H1 (cell line): Measurements from ENCODE around the gene SYNPR.

ENCODE experiments used
- EP300 ChIP-seq, 2 experiments: IDR thresholded peaks; 1 replicate in 1 of 2; 2 replicates in 1 of 2; pipeline ENCODE4 v1.6.1; 2011 to 2012; ENCODE audit warnings: low read depth in 2 of 2, low read length in 2 of 2, mild to moderate bottlenecking in 2 of 2, borderline replicate concordance in 1 of 2, inconsistent platforms in 1 of 2, moderate library complexity in 1 of 2
- EZH2 ChIP-seq: fragments of 200-600 bp; sonication (generic); IDR thresholded peaks from 2 replicates; pipeline ENCODE4 v1.7.1; 2012; ENCODE audit warnings: low read depth, mild to moderate bottlenecking, moderate library complexity, low read length, inconsistent platforms; ENCODE audit not compliant: severe bottlenecking
- HDAC2 ChIP-seq, 2 experiments: fragments of 300-600 bp in 1 of 2; sonication (generic) in 1 of 2; IDR thresholded peaks; 2 replicates each; pipeline ENCODE4 v1.6.1; 2011 to 2012; ENCODE audit warnings: low read depth in 2 of 2, low read length in 2 of 2, mild to moderate bottlenecking in 2 of 2, moderate library complexity in 2 of 2, borderline replicate concordance in 1 of 2, inconsistent platforms in 1 of 2
- POLR2A ChIP-seq, 2 experiments: IDR thresholded peaks; 1 replicate in 1 of 2; 2 replicates in 1 of 2; pipeline ENCODE4 v1.6.1; 2011; ENCODE audit warnings: low read depth in 2 of 2, low read length in 2 of 2, mild to moderate bottlenecking in 2 of 2; ENCODE audit errors: control extremely low read depth in 1 of 2
- RFX5 ChIP-seq: IDR thresholded peaks from 2 replicates; pipeline ENCODE4 v1.6.1; 2011; ENCODE audit warnings: low read depth, low read length, improper control_type of control experiment, borderline replicate concordance
- SUZ12 ChIP-seq: fragments of 200-600 bp; sonication (generic); IDR thresholded peaks from 2 replicates; pipeline ENCODE4 v1.6.1; 2012; ENCODE audit warnings: mild to moderate bottlenecking, inconsistent platforms, low read length, moderate library complexity, mixed read lengths
- TCF12 ChIP-seq: IDR thresholded peaks from 2 replicates; pipeline ENCODE4 v1.6.1; 2011; ENCODE audit warnings: low read depth, mild to moderate bottlenecking, low read length
- YY1 ChIP-seq: IDR thresholded peaks from 2 replicates; pipeline ENCODE4 v1.6.1; 2011; ENCODE audit warnings: low read depth, mild to moderate bottlenecking, low read length
- ZNF274 ChIP-seq: IDR thresholded peaks from 2 replicates; pipeline ENCODE4 v1.7.0; 2012; ENCODE audit warnings: low read length, borderline replicate concordance; ENCODE audit errors: extremely low read depth
- TF ChIP-seq, protein P1 (sequence below), 3 experiments: IDR thresholded peaks; 1 replicate in 2 of 3; 2 replicates in 1 of 3; pipeline versions ENCODE4 v1.5.1 to v1.6.1; 2011; ENCODE audit warnings: low read length in 3 of 3, mild to moderate bottlenecking in 3 of 3, inconsistent platforms in 2 of 3, low read depth in 1 of 3, moderate library complexity in 1 of 3; ENCODE audit not compliant: insufficient read depth in 1 of 3; ENCODE audit errors: control extremely low read depth in 1 of 3
- TF ChIP-seq, protein P2 (sequence below): IDR thresholded peaks from 2 replicates; pipeline ENCODE4 v1.6.1; 2012; ENCODE audit warnings: inconsistent platforms
- TF ChIP-seq, protein P3 (sequence below): IDR thresholded peaks from 2 replicates; pipeline ENCODE4 v1.6.1; 2011; ENCODE audit warnings: low read depth, mild to moderate bottlenecking, low read length; ENCODE audit not compliant: insufficient read depth

DNA sequence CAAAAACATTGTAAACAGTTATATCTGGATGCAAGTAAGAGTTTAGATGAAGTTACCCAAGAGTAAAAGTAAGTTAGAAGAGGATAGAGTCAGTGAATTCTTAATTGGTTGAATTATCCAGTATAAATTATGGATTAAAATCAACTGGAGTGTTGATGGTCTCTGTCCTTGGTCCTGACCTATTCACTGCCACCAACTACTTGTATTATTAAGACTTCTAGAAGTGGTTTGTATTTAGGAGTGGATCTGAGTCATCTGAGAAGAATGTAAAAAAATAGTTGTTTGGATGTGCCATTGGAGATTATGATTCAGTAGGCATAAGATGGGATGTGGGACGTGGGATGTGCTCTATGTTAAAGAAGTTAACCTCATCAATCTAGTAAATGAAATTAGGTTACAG, 86.4 kb downstream of the SYNPR start:
- TF ChIP-seq, protein P1, sequence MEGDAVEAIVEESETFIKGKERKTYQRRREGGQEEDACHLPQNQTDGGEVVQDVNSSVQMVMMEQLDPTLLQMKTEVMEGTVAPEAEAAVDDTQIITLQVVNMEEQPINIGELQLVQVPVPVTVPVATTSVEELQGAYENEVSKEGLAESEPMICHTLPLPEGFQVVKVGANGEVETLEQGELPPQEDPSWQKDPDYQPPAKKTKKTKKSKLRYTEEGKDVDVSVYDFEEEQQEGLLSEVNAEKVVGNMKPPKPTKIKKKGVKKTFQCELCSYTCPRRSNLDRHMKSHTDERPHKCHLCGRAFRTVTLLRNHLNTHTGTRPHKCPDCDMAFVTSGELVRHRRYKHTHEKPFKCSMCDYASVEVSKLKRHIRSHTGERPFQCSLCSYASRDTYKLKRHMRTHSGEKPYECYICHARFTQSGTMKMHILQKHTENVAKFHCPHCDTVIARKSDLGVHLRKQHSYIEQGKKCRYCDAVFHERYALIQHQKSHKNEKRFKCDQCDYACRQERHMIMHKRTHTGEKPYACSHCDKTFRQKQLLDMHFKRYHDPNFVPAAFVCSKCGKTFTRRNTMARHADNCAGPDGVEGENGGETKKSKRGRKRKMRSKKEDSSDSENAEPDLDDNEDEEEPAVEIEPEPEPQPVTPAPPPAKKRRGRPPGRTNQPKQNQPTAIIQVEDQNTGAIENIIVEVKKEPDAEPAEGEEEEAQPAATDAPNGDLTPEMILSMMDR (IDR thresholded peaks at IDR 0.05; ENCODE audit: control extremely low read depth in 1 of 3, insufficient read depth in 1 of 3, low read depth in 1 of 3, low read length in 3 of 3): no peak
- TF ChIP-seq POLR2A (IDR thresholded peaks at IDR 0.05; ENCODE audit: control extremely low read depth in 1 of 2, low read depth in 2 of 2, low read length in 2 of 2) (no peak), SUZ12 (no peak), EZH2 (no peak), TCF12 (no peak), YY1 (no peak), RFX5 (no peak), EP300 (IDR thresholded peaks at IDR 0.05; ENCODE audit: borderline replicate concordance in 1 of 2, low read depth in 2 of 2, low read length in 2 of 2) (no peak), HDAC2 (IDR thresholded peaks at IDR 0.05; ENCODE audit: borderline replicate concordance in 1 of 2, low read depth in 2 of 2, low read length in 2 of 2) (no peak), ZNF274 (no peak)
- TF ChIP-seq, protein P2, sequence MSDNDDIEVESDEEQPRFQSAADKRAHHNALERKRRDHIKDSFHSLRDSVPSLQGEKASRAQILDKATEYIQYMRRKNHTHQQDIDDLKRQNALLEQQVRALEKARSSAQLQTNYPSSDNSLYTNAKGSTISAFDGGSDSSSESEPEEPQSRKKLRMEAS: no peak
- TF ChIP-seq, protein P3, sequence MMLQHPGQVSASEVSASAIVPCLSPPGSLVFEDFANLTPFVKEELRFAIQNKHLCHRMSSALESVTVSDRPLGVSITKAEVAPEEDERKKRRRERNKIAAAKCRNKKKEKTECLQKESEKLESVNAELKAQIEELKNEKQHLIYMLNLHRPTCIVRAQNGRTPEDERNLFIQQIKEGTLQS: no peak
